Astrocyte of the hippocampus (primary cell): ENCODE measurements around the gene MCAM.
A peak's percentile ranks its signal among the peaks of the same experiment; 100 is the strongest.

ENCODE experiments used
- DNase-seq: peaks from one replicate; pipeline ENCODE4 v3.0.0; 2011; ENCODE audit warnings: low read depth, low spot score

Gene MCAM

GRCh38 chr11:119330237-119330636, 13.3 kb upstream of the MCAM start:
- DNase-seq: no peak

GRCh38 chr11:119329320-119329719, 12.4 kb upstream of the MCAM start:
- no peak for DNase-seq

DNA sequence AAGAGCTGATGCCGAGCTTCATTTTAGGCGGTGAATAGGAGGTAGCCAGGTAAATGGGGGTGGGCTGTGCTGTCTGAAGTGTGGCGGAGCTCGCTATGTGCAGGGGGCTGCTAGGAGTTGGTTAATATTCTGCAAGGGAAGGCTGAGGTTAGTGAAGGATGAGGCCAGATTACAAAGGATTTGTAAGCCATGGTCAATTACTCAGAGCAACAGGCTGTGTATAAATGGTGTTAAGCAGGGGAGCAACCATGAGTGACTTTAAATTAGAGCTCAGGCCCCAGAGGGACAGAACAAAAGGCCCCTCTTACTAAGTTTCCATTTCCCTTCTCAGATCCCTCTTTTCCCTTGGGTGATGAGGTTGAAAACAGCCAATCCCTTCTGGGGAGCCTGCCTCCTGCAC, 7.3 kb upstream of the MCAM start:
- DNase-seq: no peak

GRCh38 chr11:119323532-119324033, 6.7 kb upstream of the MCAM start:
- peak; percentile 85 for DNase-seq

DNA sequence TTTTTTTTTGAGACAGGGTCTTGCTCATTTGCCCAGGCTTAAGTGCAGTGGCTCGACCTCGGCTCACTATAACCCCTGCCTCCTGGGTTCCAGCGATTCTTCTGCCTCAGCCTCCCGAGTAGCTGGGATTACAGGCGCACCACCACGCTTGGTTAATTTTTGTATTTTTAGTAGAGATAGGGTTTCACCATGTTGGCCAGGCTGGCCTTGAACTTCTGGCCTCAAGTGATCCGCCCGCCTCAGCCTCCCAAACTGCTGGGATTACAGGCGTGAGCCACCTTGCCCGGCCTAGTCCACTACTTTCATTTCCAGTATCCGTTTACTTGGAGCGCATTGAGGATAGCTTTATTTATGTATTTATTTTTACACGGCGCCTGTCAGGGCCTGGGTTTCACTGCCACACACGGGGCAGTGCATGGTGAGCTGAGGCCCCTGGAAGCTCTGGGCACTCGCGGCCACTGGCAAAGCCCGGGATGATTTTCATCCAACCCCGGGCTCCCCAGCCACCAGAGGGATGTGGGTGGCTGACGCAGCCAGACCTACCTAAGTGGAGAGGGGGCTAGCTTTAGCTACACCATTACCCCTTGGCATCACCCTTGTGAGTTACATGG, 6.1 kb upstream of the MCAM start:
- no peak for DNase-seq

DNA sequence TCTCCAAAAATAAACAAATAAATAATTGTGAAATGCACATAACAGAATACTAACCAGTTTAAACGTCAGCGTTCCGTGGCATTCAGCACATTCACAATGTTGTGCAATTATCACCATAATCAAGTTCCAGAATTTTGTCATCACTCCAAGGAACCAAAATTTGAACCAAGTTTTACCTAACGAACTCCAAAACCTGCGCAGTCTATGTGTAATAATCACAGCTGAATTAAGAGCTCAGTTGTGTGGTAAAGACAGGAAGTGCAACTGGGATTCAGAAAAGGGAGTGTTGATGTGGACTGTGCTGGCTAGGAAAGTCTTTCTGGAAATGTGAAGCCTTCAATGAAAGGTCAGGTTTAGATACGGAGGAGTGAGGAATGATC, 5.4 kb upstream of the MCAM start:
- DNase-seq: no peak

DNA sequence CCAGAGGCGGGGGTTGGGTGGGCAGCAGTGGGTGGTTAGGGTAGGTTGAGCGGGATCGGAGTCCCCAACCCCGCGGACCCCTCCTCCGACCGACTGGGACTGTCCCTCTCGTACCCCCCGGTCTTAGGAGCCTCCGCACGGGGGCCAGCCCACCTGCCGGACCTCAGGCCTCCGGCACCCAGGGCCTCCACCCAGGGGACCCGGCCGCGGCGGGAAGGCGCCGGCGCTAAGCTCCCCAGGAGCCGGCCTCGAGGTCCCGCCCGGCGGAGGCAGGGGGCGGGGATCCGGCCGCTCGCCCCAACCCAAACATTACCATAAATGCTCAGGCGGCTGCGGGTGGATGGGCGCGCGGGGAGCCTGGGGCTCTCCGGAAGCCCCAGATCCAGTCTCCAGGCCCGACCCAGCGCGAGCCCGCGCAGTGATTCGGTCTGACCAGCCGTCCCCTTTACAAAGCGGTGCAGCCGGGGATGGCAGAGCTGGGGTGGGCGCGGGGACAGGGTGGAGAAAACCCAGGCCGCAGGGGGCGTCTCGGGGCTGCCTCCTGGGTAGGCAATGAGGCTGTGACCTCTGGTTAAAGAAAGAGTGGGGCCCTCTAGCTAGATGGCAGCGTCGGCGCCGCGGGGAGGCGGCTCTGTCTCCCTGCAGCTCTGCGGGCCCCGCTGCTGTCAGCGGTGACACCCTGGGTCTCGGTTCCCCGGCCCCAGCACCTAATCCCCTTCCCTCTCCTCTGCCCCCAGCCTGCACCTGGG, 4.0 kb upstream of the MCAM start:
- DNase-seq: peak; percentile 85

GRCh38 chr11:119320240-119320775, 3.4 kb upstream of the MCAM start:
- no peak for DNase-seq

- DNase-seq: no peak
These were observed 2.8 kb upstream of the MCAM start for GRCh38 chr11:119319700-119320239.

DNA sequence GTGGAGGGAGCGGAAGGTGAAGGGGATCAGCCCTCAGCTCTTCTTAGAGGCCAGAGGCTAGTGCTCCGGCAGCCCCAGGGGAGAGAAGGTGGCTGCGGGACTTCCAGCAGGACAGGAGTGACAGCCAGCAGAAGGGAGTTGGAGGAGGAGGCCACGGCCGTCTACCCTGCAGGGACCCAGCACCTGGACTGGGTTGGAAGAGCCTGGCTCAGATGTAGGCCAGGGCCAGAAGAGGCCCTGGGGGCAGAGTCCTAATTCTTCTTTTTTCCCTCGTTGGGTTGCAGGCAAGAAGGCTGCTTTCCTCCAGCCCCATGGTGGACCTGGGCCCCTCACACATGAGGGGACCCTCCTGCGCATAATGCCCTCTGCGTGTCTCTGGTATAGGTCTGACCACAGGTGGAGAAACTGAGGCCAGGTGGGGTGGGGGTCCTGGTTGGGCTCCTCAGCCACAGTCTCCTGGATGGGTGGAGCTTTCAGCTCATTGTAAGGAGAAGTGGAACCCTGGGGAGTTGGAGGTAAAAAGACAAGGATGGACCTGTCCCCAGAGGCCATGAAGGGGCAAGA, 2.3 kb upstream of the MCAM start:
- no peak for DNase-seq

DNA sequence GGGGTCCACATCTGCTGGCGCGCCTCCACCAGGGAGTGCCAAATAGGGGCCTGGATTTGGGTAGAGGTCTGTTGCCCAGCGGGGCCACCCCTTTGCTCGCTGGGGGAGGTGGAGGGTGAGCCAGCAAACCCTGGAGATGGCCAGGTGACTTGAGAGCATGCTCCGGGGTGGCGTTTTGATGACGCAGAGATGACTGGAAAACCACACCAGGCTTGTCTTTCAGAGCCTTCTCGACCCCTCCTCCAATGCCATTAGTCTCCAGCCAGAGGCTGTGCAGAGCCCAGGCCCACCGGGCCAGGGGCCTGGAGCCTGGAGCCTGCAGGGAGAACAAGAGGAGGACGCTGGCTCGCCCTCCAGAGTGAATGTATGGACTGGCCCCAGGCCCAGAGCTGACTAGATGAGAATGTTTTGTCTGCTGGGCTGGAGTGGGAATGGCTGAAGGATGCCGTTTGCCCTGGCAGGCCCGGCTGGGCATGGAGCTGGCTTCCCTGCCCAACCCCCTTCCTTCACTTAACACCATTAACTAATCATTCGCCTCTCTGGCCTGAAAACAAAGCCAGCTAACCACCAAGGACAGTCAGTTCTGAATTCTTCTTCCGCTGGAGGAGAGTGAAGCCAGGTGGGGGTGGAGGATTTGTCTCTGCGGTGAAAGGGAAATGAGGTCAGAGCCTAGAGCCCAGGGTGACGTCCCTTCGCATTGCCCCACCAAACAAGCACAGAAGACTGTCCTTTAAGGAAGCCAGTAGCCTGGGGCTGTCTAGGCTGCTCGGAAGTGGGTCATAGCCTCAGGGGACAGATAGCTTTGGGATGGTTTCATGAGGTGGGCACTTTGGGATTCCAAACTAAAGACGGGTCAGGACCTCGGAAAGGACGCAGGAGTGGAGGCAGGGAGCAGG, 1.6 kb upstream of the MCAM start:
- peak; percentile 76 for DNase-seq

DNA sequence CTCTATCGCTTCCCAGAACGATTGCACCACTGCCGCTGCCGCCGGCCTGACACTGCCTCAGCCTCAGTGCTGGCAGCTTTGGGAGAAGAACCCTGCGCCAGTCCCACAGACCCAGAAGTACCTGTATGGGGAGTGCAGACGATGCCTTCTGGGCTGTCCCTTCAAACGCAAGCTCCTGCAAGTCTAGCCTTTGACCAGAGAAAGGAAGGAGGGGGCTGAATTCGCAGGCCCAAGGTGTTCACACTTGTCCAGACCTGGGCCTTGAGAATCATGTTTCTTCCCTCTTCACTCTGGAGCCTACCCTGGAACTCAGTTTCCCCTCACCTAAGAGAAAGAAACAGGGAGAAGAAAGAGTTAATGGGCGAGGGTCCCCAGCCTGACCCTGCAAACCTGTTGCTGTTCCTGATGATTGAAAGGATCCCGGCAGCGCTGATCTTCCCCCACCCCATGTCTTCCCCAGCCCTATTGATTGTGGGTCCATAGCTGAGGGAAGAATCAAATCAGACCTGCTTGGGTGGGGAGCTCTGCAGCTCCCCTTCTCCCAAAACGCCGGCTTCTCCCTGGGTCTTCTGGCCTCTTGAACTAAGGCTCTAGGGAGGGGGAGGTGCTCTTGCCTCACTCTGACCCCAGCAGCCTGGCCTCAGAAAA, 786 bp upstream of the MCAM start:
- no peak for DNase-seq

GRCh38 chr11:119316016-119316728, 758 bp downstream of the MCAM start:
- DNase-seq: peak; percentile 70

- peak; percentile 76 for DNase-seq
These were observed 1.6 kb downstream of the MCAM start for GRCh38 chr11:119315131-119316015.

GRCh38 chr11:119314726-119315125, 2.2 kb downstream of the MCAM start:
- no peak for DNase-seq

GRCh38 chr11:119310682-119311052, 6.3 kb downstream of the MCAM start:
- no peak for DNase-seq

DNA sequence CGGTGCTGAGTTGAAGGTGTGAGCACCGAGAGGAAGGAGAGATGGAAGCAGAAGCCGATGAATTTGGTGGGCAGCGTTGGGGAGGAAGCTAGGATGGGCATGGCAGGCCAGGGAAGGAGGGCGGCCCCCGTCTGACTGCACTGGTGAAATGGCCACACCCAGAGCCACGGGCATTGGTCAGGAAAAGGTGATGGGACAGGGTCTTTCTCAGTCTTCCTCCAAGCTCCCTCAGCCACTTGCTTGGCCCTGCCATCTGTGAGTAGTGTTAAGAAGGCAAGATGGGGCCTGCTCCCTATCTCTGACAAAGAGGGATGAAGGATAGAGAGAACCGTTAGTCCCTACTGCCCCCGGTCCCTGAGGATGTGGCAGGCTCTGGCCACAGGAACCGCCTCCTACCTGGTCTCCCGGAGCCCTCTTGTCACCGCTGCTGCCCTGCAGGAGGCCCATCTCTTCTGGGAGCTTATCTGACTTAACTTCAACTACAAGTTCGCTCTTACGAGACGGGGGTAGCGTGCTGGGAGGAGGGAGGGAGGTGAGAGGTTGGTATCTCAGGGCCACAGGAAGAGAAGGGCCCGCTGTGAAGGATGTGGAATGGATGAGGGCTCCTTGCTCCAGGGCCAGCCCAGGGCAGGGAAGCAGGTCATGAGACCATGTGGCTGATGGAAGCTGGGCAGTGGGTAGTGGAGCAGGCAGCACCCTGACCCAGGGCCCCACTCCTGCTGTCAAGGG, 6.8 kb downstream of the MCAM start:
- no peak for DNase-seq

DNA sequence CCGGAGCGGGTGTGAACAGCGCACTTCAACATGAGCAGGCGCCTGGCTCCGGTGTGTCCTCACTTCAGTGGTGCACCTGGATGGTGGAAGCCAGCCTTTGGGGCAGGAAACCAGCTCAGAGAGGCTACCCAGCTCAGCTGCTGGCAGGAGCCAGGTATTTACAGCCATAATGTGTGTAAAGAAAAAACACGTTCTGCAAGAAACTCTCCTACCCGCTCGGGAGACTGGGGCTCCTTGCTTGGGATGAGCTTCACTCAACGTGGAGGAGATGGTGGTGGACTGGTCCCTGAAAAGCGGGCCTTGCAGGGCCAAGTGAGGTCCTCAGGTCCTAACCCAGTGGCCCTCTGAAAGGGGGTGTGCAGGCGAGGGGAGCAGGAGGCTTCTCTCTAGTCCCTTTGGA, 7.5 kb downstream of the MCAM start:
- DNase-seq: no peak

DNA sequence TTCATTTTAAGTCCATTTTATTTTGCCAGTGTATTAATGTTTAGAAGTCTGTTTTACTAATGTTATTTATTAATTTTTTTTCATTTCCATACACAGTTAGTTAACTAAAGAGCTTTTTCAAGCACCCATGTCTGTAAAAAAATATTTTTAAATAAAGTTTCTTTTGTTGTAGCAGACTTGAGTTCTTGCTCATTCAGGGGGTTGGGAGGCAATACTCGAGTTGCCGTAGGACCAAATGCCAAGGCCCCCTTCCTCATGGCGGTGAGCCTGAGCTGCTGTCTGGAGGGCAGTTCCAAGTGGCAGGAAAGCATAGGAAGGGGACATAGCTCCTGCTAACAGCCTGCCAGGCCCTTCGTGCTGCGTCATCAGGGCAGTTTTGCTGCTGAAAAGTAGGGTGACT, 9.0 kb downstream of the MCAM start:
- DNase-seq: no peak
